ENCODE measurements around the gene FBXO3.

Gene FBXO3

DNA sequence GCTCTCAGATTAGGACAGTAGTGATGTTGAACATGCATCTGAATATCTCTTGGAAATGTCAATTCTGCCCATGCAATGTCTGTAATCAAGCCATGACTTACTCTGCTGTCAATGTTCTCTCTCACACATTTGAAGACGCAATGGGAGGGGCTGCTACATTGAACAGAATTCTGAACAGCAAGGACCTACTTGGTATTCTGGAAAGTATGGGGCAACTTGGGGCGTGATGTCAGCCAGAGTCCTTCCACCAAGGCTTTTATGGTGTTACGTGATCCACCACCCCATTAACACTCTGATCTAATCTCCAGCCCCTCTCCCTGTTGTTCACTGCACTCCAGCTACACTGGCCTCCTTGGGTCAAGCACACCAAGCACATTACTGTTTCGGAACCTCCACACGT, 31.0 kb downstream of the FBXO3 start:
- no peak for DNase-seq (ENCODE audit: extremely low spot score)
- POLR2A ChIA-PET, result interaction anchor here (1.2 kb wide), 1 partner anchor 19 kb away, joined by 3 read pairs; no protein-coding TSS in a partner anchor
- TF ChIP-seq L3MBTL2 (conservative IDR thresholded peaks at IDR 0.05) (no peak), PKNOX1 (IDR thresholded peaks at IDR 0.05) (no peak), FOXA1 (IDR thresholded peaks at IDR 0.05) (no peak), FOXK2 (IDR thresholded peaks at IDR 0.05) (no peak), SUZ12 (IDR thresholded peaks at IDR 0.05) (no peak), CTBP1 (IDR thresholded peaks at IDR 0.05; ENCODE audit: borderline replicate concordance) (no peak), LEF1 (IDR thresholded peaks at IDR 0.05; ENCODE audit: borderline replicate concordance) (no peak), SP1 (IDR thresholded peaks at IDR 0.05) (no peak), HDGF (IDR thresholded peaks at IDR 0.05; ENCODE audit: borderline replicate concordance) (no peak)
- CTCF ChIA-PET, result interaction anchor here (1.2 to 1.5 kb wide), 3 partner anchors 27 to 577 kb away, joined by 3 to 13 read pairs (median 3); no protein-coding TSS in a partner anchor

DNA sequence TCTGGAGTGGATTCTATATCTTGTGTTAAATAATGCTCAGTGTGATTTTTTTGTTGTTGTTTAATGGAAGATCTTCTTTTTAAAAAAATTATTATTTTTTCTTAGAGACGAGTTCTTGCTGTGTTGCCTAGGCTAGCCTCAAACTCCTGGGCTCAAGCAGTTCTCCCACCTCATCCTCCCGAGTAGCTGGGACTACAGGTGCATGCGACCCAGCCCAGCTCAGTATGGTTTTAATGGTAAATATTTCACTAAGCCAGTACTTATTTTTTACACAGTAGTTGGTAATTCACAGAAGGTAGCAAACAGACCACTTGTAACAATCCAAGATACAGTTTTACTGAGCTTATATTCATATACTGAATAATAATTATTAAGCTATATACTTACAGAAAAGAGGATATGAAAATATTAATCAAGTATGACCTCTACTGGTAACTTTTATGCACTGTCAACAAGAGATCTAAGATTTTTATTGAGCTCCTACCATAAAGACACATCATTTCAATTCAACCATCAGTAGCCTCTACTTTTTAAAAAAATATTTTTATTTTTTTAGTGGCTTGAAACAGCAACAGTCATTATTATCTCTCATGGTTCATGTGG, 32.0 kb downstream of the FBXO3 start:
- ChIA-PET POLR2A (interaction anchor here (0.7 to 1.2 kb wide), 3 partner anchors 18 to 41 kb away, joined by 3 to 4 read pairs (median 3); no protein-coding TSS in a partner anchor), CTCF (interaction anchor here (0.6 to 1.5 kb wide), 15 partner anchors 14 to 576 kb away, joined by 3 to 15 read pairs (median 3); partner anchors contain the start of gene C11orf91)
- no peak for DNase-seq (ENCODE audit: extremely low spot score)
- TF ChIP-seq BHLHE40 (IDR thresholded peaks at IDR 0.05; ENCODE audit: borderline replicate concordance) (no peak), FOXK2 (IDR thresholded peaks at IDR 0.05) (no peak), CTBP1 (IDR thresholded peaks at IDR 0.05; ENCODE audit: borderline replicate concordance) (no peak), SP1 (IDR thresholded peaks at IDR 0.05) (no peak), HDGF (IDR thresholded peaks at IDR 0.05; ENCODE audit: borderline replicate concordance) (no peak), L3MBTL2 (conservative IDR thresholded peaks at IDR 0.05) (no peak), LEF1 (IDR thresholded peaks at IDR 0.05; ENCODE audit: borderline replicate concordance) (no peak), PKNOX1 (IDR thresholded peaks at IDR 0.05) (no peak), TARDBP (IDR thresholded peaks at IDR 0.05) (no peak), NFRKB (IDR thresholded peaks at IDR 0.05) (no peak), SUZ12 (IDR thresholded peaks at IDR 0.05) (no peak), ZNF384 (IDR thresholded peaks at IDR 0.05) (no peak), ARNT (IDR thresholded peaks at IDR 0.05) (no peak), ELF4 (IDR thresholded peaks at IDR 0.05) (no peak), FOXA1 (IDR thresholded peaks at IDR 0.05) (no peak), FOXM1 (IDR thresholded peaks at IDR 0.05; ENCODE audit: borderline replicate concordance) (no peak)

- ChIA-PET CTCF (interaction anchor here (0.9 to 1.5 kb wide), 7 partner anchors 19 to 575 kb away, joined by 3 to 15 read pairs (median 3); partner anchors contain the start of gene C11orf91), POLR2A (no interaction called here)
- TF ChIP-seq CTBP1 (IDR thresholded peaks at IDR 0.05; ENCODE audit: borderline replicate concordance), result no peak
- no peak for TF ChIP-seq LEF1 (IDR thresholded peaks at IDR 0.05; ENCODE audit: borderline replicate concordance)
- TF ChIP-seq SUZ12 (IDR thresholded peaks at IDR 0.05), result no peak
- TF ChIP-seq ZNF384 (IDR thresholded peaks at IDR 0.05), result no peak
- TF ChIP-seq SP1 (IDR thresholded peaks at IDR 0.05), result no peak
- TF ChIP-seq FOXM1 (IDR thresholded peaks at IDR 0.05; ENCODE audit: borderline replicate concordance), result no peak
- TF ChIP-seq L3MBTL2 (conservative IDR thresholded peaks at IDR 0.05), result no peak
- no peak for DNase-seq (ENCODE audit: extremely low spot score)
These were observed 32.5 kb downstream of the FBXO3 start for GRCh38 chr11:33741806-33742205.

DNA sequence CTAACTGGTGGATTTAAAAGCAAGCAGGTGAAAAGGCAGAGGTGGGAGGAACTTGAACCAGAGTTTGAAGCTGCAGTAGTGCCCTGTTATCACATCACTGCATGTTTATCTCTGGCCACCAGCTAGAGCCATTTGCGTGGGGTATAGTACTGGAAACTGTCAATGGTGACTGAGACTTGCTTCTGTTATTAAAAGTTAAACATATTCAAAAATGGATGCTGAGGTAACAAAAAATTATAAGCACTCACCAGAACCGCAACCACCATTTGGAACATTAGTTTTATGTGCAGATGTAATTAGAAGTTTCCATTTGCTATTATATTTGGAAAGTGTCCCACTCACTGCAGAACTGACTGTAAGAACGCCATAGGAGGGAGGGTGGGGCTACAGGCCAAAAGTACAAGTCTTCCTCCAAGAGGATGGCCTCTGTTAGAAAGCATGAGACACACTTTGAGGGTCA, 36.9 kb downstream of the FBXO3 start:
- ChIA-PET POLR2A (interaction anchor here (1.1 to 2.4 kb wide), 9 partner anchors 13 to 698 kb away, joined by 3 to 15 read pairs (median 5); partner anchors contain the start of genes C11orf91, FBXO3 and TCP11L1), CTCF (interaction anchor here (0.7 to 2.5 kb wide), 2 partner anchors 21 to 95 kb away, joined by 3 to 6 read pairs; no protein-coding TSS in a partner anchor)
- TF ChIP-seq BHLHE40 (IDR thresholded peaks at IDR 0.05; ENCODE audit: borderline replicate concordance), result no peak
- no peak for TF ChIP-seq SUZ12 (IDR thresholded peaks at IDR 0.05)
- TF ChIP-seq FOXM1 (IDR thresholded peaks at IDR 0.05; ENCODE audit: borderline replicate concordance), result no peak
- no peak for TF ChIP-seq FOXK2 (IDR thresholded peaks at IDR 0.05)
- no peak for TF ChIP-seq L3MBTL2 (conservative IDR thresholded peaks at IDR 0.05)
- no peak for TF ChIP-seq FOXA1 (IDR thresholded peaks at IDR 0.05)
- no peak for TF ChIP-seq HDGF (IDR thresholded peaks at IDR 0.05; ENCODE audit: borderline replicate concordance)
- TF ChIP-seq NFRKB (IDR thresholded peaks at IDR 0.05), result no peak
- DNase-seq (ENCODE audit: extremely low spot score), result no peak

GRCh38 chr11:33736148-33736812, 38.0 kb downstream of the FBXO3 start, which contains the start of gene CD59:
CD59 (minus strand) TSS chr11:33736423; CDS start chr11:33722445, 13,978 bp downstream.
- ChIA-PET POLR2A (interaction anchor here (0.6 to 2.4 kb wide), 17 partner anchors 12 to 805 kb away, joined by 3 to 15 read pairs (median 3); partner anchors contain the start of genes C11orf91 and FBXO3), CTCF (interaction anchor here (0.6 to 2.5 kb wide), 9 partner anchors 20 to 983 kb away, joined by 3 to 7 read pairs (median 3); no protein-coding TSS in a partner anchor)
- TF ChIP-seq ZNF384 (IDR thresholded peaks at IDR 0.05), result no peak
- no peak for TF ChIP-seq L3MBTL2 (conservative IDR thresholded peaks at IDR 0.05)
- no peak for TF ChIP-seq PKNOX1 (IDR thresholded peaks at IDR 0.05)
- no peak for TF ChIP-seq TARDBP (IDR thresholded peaks at IDR 0.05)
- no peak for TF ChIP-seq SUZ12 (IDR thresholded peaks at IDR 0.05)
- TF ChIP-seq ARNT (IDR thresholded peaks at IDR 0.05), result no peak
- no peak for TF ChIP-seq BHLHE40 (IDR thresholded peaks at IDR 0.05; ENCODE audit: borderline replicate concordance)
- TF ChIP-seq CTBP1 (IDR thresholded peaks at IDR 0.05; ENCODE audit: borderline replicate concordance), result no peak
- TF ChIP-seq FOXK2 (IDR thresholded peaks at IDR 0.05), result no peak
- TF ChIP-seq LEF1 (IDR thresholded peaks at IDR 0.05; ENCODE audit: borderline replicate concordance), result no peak
- TF ChIP-seq ELF4 (IDR thresholded peaks at IDR 0.05), result no peak
- TF ChIP-seq FOXA1 (IDR thresholded peaks at IDR 0.05), result no peak
- DNase-seq (ENCODE audit: extremely low spot score), result peak; percentile 95
